HG03045 (cell line): ENCODE measurements around the gene MRPS24.
A peak's percentile ranks its signal among the peaks of the same experiment; 100 is the strongest.
"Not testable (repeated sequence)": the region's sequence is repeated elsewhere in the genome, so short reads cannot be mapped to it uniquely, and the experiment has no call there.

Experiments
- ATAC-seq: cut with Tn5 transposase; IDR thresholded peaks from one replicate; pipeline ENCODE4 v1.9.1; 2021; ENCODE audit warnings: mild to moderate bottlenecking, moderate library complexity; ENCODE audit not compliant: unreplicated experiment

The MRPS24 gene

DNA sequence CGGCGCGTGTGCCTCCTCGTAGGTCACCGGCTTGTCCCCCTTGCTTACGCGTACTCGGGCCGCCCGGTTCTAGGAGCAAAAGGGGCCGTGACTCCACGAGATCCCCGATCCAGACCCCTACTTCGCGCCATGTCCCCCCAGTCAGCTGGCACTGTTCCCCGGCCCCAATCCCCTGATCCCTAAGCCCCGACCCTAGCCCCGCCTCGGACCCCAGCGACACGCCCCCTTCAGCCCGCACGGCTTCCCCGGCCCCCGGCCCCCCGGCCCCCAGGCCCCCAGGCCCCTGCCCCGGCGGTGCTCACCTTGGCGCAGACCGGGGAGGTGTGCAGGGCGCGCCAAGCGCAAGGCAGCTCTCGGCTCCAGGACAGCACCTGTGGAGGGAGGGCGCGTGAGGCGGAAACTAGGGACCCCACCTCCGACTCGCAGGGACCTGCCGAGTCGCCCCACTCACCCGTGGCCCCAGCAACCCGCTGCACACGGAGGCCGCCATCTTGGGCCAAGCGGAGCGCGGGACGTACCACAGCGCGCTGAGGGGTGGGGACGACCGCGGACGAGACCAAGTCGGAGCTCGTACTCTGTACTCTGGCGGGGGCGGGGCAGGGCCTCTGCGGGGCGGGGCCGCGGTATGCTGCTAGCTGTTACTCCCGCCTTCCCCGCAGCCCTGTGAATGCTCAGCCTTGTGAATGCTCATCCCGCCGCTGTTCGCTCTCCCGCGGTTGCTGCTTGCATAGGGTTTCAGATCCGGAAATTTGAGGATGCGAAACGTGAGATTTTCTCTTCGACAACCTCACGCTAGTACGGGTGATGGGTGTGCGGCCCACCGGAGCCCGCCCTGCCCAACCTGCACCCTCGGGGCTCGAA, at the start of gene MRPS24:
TSS of gene MRPS24 (minus strand) at position 512 of the 861 bp plus-strand sequence. CDS start at position 490, 22 bp downstream.
- ATAC-seq = peak; percentile 89

GRCh38 chr7:43915907-43916306, 46.6 kb upstream of the MRPS24 start:
- ATAC-seq = no peak

- ATAC-seq = no peak
Observed at GRCh38 chr7:43914795-43915194, 45.5 kb upstream of the MRPS24 start.

- ATAC-seq = peak; percentile 80
Observed at GRCh38 chr7:43906331-43907010, 37.2 kb upstream of the MRPS24 start, which contains the start of gene URGCP. URGCP (minus strand) TSS chr7:43906596; CDS start chr7:43906575, 21 bp downstream.

GRCh38 chr7:43905956-43906330, 36.6 kb upstream of the MRPS24 start:
- peak; percentile 39 for ATAC-seq

GRCh38 chr7:43905209-43905946, 36.1 kb upstream of the MRPS24 start:
- ATAC-seq = no peak

DNA sequence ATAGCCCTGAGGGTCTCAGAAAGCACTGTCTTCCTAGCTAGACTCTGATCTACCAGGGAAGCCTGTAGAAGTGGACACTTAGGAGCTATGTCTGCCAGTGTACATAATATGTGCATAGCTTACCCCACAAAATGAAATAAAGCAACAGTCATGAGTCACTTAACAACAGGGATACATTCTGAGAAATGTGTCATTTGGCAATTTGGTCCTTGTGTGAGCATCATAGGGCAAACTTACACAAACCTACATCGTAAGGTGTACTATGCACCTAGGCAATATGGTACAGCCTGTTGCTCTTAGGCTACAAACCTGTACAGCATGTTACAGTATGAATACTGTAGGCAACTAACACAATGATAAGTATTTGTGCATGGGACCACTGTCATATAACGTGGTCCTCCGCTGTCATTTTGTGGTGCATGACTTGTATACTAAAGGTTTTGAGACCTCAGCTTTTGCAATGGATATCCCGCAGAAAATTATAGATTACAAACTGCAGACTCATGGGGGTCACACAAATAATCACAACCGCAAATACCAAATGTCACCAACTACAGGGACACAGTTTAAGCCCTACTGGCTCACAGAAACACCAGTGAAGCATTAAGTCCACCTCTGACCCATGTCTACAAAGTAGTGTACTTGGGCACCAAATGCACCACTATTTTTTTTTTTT, 35.4 kb upstream of the MRPS24 start:
- no peak for ATAC-seq

- no peak for ATAC-seq
Observed at GRCh38 chr7:43902542-43903054, 33.3 kb upstream of the MRPS24 start.

DNA sequence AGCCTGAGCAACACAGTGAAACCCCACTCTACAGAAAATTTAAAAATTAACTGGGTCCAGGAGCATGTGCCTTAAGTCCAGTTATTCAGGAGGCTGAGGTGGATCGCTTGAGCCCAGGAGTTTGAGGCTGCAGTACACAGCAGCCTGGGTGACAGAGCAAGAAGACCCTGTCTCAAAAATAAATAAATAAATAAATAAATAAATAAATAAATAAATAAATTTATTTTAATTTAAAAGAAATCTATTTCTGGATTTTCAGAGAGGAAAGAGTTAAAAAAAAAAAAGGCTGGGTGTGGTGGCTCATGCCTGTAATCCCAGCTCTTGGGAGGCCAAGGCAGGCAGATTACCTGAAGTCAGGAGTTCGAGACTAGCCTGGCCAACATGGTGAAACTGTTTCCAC, 29.3 kb upstream of the MRPS24 start:
- ATAC-seq = not testable (repeated sequence)

DNA sequence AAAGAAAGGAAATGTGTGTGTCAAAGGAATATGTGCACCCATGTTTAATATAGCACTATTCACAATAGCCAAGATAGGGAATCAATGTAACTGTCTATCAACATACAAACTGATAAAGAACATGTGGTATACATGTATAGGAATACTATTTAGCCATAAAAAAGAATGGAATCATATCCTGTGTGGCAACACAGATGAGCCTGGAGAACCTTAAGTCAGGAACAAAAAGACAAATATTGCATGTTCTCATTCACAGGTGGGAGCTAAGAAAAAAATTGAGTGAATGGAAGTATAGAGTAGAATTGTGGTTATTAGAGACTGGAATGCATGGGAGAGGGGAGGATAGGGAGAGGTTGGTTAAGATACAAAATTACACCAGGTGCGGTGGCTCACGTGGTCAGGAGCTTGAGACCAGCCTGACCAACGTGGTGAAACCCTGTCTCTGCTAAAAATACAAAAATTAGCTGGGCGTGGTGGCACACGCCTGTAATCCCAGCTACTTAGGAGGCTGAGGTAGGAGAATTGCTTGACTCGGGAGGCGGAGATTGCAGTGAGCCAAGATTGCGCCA, 26.6 kb upstream of the MRPS24 start:
- ATAC-seq = no peak

DNA sequence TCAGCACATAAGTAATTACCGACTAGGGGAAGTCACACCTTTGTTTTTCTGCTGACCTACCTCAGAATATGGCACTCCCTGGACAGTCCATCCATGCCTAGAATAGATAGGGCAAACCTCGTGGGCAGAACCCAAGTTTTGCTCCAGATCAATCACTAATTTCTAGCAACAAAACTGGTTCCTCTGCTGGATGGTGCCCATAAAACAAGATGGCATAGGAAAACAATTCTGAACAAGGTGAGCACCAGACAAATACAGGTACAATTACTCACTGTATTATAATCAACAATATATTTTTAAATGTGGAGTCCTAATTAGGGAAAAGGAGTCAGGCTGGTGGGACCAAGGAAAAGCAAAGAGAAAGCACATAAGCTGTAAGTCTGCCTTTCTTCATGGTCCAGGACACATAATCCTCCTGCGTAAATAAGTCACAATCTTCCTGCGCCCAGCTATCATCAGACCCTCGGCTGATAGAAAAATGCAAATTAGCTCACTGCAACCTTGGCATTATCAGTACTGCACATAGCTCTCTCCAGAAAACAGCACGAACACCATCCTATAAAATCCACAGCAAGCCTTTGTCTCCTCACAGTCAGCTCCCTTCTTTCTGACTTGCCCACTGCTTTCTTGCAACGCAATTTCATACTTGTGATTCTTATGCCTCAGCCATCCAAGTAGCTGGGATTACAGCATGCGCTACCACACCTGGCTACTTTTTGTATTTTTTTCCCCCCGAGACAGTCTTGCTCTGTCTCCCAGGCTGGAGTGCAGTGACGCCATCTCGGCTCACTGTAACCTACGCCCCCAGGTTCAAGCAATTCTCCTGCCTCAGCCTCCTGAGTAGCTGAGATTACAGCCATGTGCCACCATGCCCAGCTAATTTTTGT, 22.0 kb upstream of the MRPS24 start:
- no peak for ATAC-seq

GRCh38 chr7:43890468-43890867, 21.2 kb upstream of the MRPS24 start:
- no peak for ATAC-seq

DNA sequence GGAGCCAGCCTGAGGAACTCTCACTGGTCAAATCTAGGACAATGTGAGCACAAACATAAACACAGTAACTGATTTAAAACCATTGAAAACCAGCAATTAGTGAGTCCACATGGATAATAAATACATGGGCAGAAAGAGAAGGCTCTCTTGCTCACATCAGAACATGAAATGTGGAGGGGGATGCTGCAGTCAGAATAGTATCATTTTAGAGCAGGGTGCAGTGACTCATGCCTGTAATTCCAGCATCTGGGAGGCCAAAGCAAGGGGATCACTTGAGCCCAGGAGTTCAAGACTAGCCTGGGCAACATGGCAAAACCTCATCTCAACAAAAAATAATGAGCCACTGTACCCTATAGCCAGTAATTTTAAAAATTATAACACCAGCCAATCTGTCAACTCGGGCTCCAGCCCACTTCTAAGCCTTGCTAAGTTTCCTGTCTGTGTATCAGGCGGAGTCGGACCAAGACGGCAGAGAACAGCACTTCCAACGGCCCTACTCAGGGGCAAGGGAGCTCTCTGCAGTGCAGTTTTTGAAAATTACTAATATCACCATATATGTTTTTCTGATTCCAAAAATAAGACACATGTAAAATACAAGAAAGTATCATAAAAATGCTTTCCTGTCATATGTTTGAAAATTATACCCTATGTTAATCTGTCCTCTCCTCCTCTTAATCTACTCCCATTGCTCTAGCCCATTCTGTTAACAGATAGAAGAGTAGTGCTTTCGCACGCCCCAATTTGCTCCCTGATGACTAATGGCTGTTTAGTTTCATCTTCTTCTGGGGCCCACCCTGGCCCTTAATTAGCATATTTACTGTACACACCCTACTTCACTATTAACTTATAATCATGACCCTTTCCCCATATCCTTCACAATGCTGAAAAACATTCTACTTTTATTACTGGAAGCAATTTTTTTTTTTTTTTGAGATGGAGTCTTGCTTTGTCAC, 20.0 kb upstream of the MRPS24 start:
- ATAC-seq = no peak

DNA sequence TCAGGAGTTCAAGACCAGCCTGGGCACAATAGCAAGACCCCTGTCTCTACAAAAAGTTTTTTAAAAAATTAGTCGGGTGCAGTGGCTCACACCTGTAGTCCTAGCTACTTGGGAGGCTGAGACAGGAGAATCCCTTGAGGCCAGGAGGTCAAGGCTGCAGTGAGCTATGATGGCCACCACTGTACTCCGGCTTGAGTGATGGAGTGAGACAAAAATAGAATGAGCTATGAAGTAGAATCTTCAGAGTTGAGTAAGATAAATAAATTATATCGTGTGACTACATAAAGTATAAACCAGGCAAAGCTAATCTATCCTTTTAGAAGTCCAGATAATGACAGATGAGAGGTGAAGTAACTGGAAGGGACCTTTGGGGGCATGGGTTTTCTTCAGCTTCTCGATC, 15.3 kb upstream of the MRPS24 start:
- no peak for ATAC-seq

GRCh38 chr7:43884209-43884608, 14.9 kb upstream of the MRPS24 start:
- ATAC-seq = no peak

DNA sequence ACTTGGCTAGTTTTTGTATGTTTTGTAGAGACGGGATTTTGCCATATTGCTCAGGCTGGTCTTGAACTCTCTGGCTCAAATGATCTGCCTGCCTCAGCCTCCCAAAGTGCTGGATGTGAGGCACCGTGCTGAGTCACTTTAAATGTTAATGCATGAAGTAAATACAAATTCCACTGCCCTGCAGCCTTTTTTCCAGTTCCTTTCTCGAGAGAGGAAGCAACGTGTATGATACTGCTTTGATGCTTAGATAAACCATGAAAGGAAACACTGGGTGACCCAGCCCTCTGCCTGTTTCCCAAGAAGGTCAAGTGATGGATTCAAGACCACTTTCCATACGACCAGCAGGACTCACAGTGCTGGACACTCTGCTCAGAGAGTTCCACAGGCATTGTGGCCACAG, 11.3 kb upstream of the MRPS24 start:
- ATAC-seq = no peak

- ATAC-seq = no peak
Observed at GRCh38 chr7:43879477-43879876, 10.2 kb upstream of the MRPS24 start.

DNA sequence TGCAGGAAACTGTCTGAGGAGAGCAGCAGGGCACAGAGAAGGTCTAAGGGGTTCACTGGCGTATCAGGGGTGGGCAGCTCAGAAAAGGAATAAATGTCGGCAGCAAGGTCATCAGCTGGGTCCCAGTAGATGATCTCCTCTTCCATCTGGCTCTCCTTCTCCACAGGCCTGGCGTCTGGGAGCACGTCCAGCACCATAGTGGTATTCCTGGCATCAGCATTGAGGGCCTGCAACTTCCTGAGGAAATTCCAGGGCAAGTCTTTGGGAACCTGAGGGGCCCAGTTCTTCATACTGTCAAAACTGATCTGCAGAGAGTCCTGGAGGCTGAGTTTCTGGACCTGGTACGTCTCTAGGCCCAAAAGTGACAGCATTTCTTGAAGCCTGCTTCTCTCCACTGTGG, 9.6 kb upstream of the MRPS24 start:
- no peak for ATAC-seq
